Kidney epithelial cell (primary cell): ENCODE results near the gene MEF2B. TPM values are rescaled to one million over a fixed set of nuclear protein-coding genes. Genes with fewer than 3 reads are reported as not detected.
"Not testable (repeated sequence)": the region's sequence is repeated elsewhere in the genome, so short reads cannot be mapped to it uniquely, and the experiment has no call there.

ENCODE experiments used
- DNase-seq: peaks from one replicate; pipeline ENCODE4 v3.0.0-alpha.2; 2010; ENCODE audit warnings: low read depth
- H3K27me3 ChIP-seq: 2 replicates; pipeline ENCODE4 v1.6.0; 2011; ENCODE audit warnings: low read length; ENCODE audit not compliant: control insufficient read depth, insufficient read depth
- H3K36me3 ChIP-seq: 2 replicates; pipeline ENCODE4 v1.5.1; 2011; ENCODE audit warnings: low read length; ENCODE audit not compliant: control insufficient read depth, insufficient read depth
- H3K4me3 ChIP-seq: 2 replicates; pipeline ENCODE4 v1.5.1; 2011; ENCODE audit warnings: low read depth, mild to moderate bottlenecking, control low read depth, low read length
- CTCF ChIP-seq: IDR thresholded peaks from 2 replicates; pipeline ENCODE4 v1.5.1; 2011; ENCODE audit warnings: mild to moderate bottlenecking, moderate library complexity, low read length, control low read depth, inconsistent platforms; ENCODE audit not compliant: insufficient read depth, poor library complexity, severe bottlenecking
- total RNA-seq: library from RNA; depleted of rRNA; stranded (reverse); fragments of >200 nt; gene quantifications from 2 replicates; pipeline ENCODE4 v1.2.3, GENCODE V29; 2015

The MEF2B gene
- total RNA-seq, 1 donor from 2014 or later, result 0.13 TPM

GRCh38 chr19:19105365-19106055 lies 64.6 kb downstream of the MEF2B start:
- H3K4me3 ChIP-seq, result peak overlapping the region; percentile 50
- no peak for DNase-seq
- no peaks in the 10 kb centered on the region for H3K36me3 ChIP-seq
- TF ChIP-seq CTCF, result no peak
- peaks cover 3% of the 10 kb centered on the region for H3K27me3 ChIP-seq

GRCh38 chr19:19103167-19103566 lies 66.9 kb downstream of the MEF2B start:
- no peak for TF ChIP-seq CTCF
- H3K27me3 ChIP-seq, result no peaks in the 10 kb centered on the region
- no peaks in the 10 kb centered on the region for H3K36me3 ChIP-seq
- H3K4me3 ChIP-seq, result no peak overlapping the region
- DNase-seq, result no peak

GRCh38 chr19:19102566-19102965 lies 67.5 kb downstream of the MEF2B start:
- H3K27me3 ChIP-seq, DNase-seq, H3K36me3 ChIP-seq, H3K4me3 ChIP-seq: not testable (repeated sequence)

- TF ChIP-seq CTCF, result no peak
- Histone ChIP-seq H3K36me3 (no peaks in the 10 kb centered on the region), H3K27me3 (no peaks in the 10 kb centered on the region), H3K4me3 (no peak overlapping the region)
- no peak for DNase-seq
Observed at GRCh38 chr19:19101540-19101939, 68.5 kb downstream of the MEF2B start.

- no peak for TF ChIP-seq CTCF
- H3K27me3 ChIP-seq, result no peaks in the 10 kb centered on the region
- no peak for DNase-seq
- no peak overlapping the region for H3K4me3 ChIP-seq
- no peaks in the 10 kb centered on the region for H3K36me3 ChIP-seq
Observed at GRCh38 chr19:19098703-19099632, 71.1 kb downstream of the MEF2B start.

GRCh38 chr19:19098084-19098702 lies 71.9 kb downstream of the MEF2B start:
- no peaks in the 10 kb centered on the region for H3K27me3 ChIP-seq
- no peak overlapping the region for H3K4me3 ChIP-seq
- DNase-seq, result no peak
- no peak for TF ChIP-seq CTCF
- H3K36me3 ChIP-seq, result no peaks in the 10 kb centered on the region
